Thyroid gland (tissue), 4 donors: ENCODE data around the gene GAL3ST1. TPM values are rescaled to one million over a fixed set of nuclear protein-coding genes. Genes with fewer than 3 reads are reported as not detected.
A peak's percentile ranks its signal among the peaks of the same experiment; 100 is the strongest.

Experiments used
- DNase-seq, 2 donors: peaks; one replicate each; pipeline ENCODE4 v3.0.0-alpha.2; 2019
- H3K27ac ChIP-seq, 3 donors: fragments of 200-600 bp; sonication (generic); 1 replicate in 2 of 3; 2 replicates in 1 of 3; pipeline ENCODE4 v1.5.1; 2016 to 2019; ENCODE audit warnings: mild to moderate bottlenecking in 1 of 3, moderate library complexity in 1 of 3
- H3K27me3 ChIP-seq: fragments of 200-600 bp; sonication (generic); one replicate; pipeline ENCODE4 v1.5.1; 2019
- H3K36me3 ChIP-seq, 2 donors: fragments of 200-600 bp; sonication (generic); one replicate each; pipeline ENCODE4 v1.5.1; 2016 to 2019
- H3K4me1 ChIP-seq, 2 donors: fragments of 200-600 bp; sonication (generic); one replicate each; pipeline ENCODE4 v1.5.1; 2017 to 2019
- H3K4me3 ChIP-seq, 3 donors: fragments of 200-600 bp; sonication (generic); replicated peaks in 1 of 3; 1 replicate in 2 of 3; 2 replicates in 1 of 3; pipeline ENCODE4 v1.5.1; 2016; ENCODE audit warnings: mild to moderate bottlenecking in 1 of 3
- H3K9me3 ChIP-seq: fragments of 200-600 bp; sonication (generic); one replicate; pipeline ENCODE4 v1.5.1; 2017
- POLR2A ChIP-seq, 2 donors: fragments of 450-650 bp; IDR thresholded peaks; one replicate each; pipeline ENCODE4 v1.6.1; 2017; ENCODE audit warnings: antibody characterized with exemption in 2 of 2, mild to moderate bottlenecking in 2 of 2, moderate library complexity in 1 of 2
- WGBS, 2 donors: methylation state at CpG; one replicate each; pipeline ENCODE4 v1.1.5; 2017; 5-methylcytosine and 5-hydroxymethylcytosine counted together
- intact Hi-C: fragments of 100-400 bp; cut with DNase I; formaldehyde crosslinking; loops from one replicate; pipeline ENCODE4 v1.15.1; 2023
- total RNA-seq, 4 donors: library from RNA; depleted of rRNA; stranded (reverse); fragments of >200 nt; gene quantifications; one replicate each; pipeline ENCODE4 v1.2.3, GENCODE V29; 2016
- TF ChIP-seq, protein P1 (sequence below), 6 experiments: fragments of 200-600 bp in 3 of 6; fragments of 450-650 bp in 3 of 6; sonication (generic) in 3 of 6; IDR thresholded peaks; one replicate each; pipeline ENCODE4 v1.5.1; 2016 to 2019; ENCODE audit warnings: antibody characterized with exemption in 6 of 6, mild to moderate bottlenecking in 2 of 6, inconsistent platforms in 1 of 6, moderate library complexity in 1 of 6

The GAL3ST1 gene
- total RNA-seq, 4 donors from 2014 or later: 0.50 to 1.4 (median 0.67) TPM; not detected in 1

DNA sequence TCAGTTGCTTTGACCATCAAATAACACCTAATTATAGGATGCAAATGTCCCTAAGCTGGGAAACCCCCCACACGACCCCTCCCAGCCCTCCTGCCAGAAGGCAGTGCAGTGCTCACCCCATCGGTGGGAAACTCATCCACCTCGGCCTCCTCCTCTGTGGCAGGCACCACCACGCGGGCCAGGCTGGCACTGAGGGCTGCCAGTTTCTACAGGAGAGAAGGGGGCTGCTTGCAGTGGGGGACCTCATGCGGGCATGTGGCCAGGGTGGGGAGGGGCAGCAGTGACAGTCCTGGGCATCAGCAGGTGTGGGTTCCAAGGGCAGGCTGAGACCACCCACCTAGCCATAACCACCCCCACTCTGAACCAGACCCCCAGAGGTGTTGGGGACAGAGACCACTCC is 6.4 kb upstream of the GAL3ST1 start:
- no peaks in the 10 kb centered on the region for H3K27me3 ChIP-seq
- H3K4me1 ChIP-seq: no peaks in the 10 kb centered on the region
- H3K4me3 ChIP-seq: no peak overlapping the region
- peaks cover 96 to 98% of the 10 kb centered on the region in 2 donors for H3K36me3 ChIP-seq
- H3K9me3 ChIP-seq: no peaks in the 10 kb centered on the region
- no peak overlapping the region for H3K27ac ChIP-seq
- DNase-seq: no peak
- 83 to 88% methylated on average over 4 to 6 of the region's 6 CpGs for WGBS, 2 donors
- TF ChIP-seq, protein P1, sequence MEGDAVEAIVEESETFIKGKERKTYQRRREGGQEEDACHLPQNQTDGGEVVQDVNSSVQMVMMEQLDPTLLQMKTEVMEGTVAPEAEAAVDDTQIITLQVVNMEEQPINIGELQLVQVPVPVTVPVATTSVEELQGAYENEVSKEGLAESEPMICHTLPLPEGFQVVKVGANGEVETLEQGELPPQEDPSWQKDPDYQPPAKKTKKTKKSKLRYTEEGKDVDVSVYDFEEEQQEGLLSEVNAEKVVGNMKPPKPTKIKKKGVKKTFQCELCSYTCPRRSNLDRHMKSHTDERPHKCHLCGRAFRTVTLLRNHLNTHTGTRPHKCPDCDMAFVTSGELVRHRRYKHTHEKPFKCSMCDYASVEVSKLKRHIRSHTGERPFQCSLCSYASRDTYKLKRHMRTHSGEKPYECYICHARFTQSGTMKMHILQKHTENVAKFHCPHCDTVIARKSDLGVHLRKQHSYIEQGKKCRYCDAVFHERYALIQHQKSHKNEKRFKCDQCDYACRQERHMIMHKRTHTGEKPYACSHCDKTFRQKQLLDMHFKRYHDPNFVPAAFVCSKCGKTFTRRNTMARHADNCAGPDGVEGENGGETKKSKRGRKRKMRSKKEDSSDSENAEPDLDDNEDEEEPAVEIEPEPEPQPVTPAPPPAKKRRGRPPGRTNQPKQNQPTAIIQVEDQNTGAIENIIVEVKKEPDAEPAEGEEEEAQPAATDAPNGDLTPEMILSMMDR (IDR thresholded peaks at IDR 0.05): no peak
- TF ChIP-seq POLR2A (IDR thresholded peaks at IDR 0.05): no peak
- intact Hi-C loops: no loop called here

DNA sequence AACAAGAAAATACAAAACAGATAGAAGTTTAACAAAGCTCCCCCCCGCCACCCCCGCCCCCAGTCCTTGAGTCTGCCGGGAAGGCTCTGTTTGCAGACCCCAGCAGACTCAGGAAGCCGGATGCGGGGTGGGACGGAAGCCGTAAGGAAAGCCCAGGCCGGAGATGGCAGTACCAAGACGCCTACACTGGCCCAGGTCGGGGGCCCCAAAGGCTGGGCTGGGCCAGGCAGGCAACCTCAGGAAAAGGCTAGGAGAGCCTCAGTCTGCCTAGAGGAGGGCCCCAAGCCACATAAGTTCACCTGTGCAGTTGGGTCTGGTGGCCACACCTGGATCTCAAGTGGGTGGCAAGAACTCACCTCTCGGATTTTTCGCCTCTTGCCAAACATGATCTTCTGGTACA is 4.0 kb upstream of the GAL3ST1 start:
- TF ChIP-seq, protein P1 (IDR thresholded peaks at IDR 0.05): no peak
- no peak for TF ChIP-seq POLR2A (IDR thresholded peaks at IDR 0.05)
- Histone ChIP-seq H3K27ac (no peak overlapping the region), H3K27me3 (no peaks in the 10 kb centered on the region), H3K36me3 (peaks cover 77 to 80% of the 10 kb centered on the region in 2 donors), H3K9me3 (no peaks in the 10 kb centered on the region), H3K4me3 (no peak overlapping the region), H3K4me1 (peaks cover 0 to 5% of the 10 kb centered on the region in 2 donors)
- intact Hi-C loops: no loop called here
- 88 to 93% methylated on average over 12 of the region's 12 CpGs for WGBS, 2 donors
- no peak for DNase-seq

- no peak for DNase-seq
- Histone ChIP-seq H3K4me1 (peaks cover 0 to 5% of the 10 kb centered on the region in 2 donors), H3K9me3 (no peaks in the 10 kb centered on the region), H3K27me3 (no peaks in the 10 kb centered on the region), H3K36me3 (peaks cover 52 to 54% of the 10 kb centered on the region in 2 donors), H3K27ac (no peak overlapping the region), H3K4me3 (no peak overlapping the region)
- 85 to 89% methylated on average over 8 to 12 of the region's 15 CpGs for WGBS, 2 donors
- intact Hi-C loops: no loop called here
- no peak for TF ChIP-seq POLR2A (IDR thresholded peaks at IDR 0.05)
Observed at GRCh38 chr22:30575859-30576258, 1.4 kb upstream of the GAL3ST1 start.

DNA sequence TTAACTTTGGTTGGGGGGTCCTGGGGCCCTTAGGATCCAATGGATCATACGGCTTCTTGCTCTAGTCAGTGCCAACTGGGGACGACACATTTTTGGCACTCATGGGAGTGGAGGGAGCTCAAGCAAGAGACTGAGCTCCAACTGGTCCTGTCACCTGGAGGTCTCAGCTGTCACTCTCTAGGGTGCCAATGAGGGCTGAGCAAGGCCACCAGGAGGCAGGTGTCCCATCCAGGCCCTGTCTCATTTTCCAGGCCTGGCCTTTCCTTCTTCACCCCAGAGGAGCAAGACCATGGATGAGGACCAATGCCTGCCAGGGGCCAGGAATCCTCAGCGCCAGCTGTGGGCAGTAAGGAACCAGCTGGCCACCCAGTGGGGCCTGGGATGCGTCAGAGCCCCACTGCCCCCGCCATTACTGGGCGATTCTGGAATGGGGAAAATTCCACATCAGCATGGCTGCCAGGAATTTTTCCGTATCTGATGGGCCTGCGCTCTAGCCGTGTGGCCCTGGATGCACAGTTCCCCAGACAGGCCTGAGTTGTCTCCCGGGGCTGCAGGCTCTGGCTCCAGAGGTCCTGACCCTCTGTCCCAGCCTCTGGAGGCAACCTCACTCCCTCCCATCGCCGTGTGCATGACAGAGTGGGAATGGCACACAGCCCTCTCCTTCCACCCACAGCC is 669 bp upstream of the GAL3ST1 start:
- TF ChIP-seq, protein P1 (IDR thresholded peaks at IDR 0.05): peak in 1 of 6 experiments; percentile 15
- TF ChIP-seq POLR2A (IDR thresholded peaks at IDR 0.05): no peak
- H3K36me3 ChIP-seq: peaks cover 45 to 46% of the 10 kb centered on the region in 2 donors
- intact Hi-C loops: no loop called here
- no peak overlapping the region for H3K27ac ChIP-seq
- H3K9me3 ChIP-seq: no peaks in the 10 kb centered on the region
- no peak overlapping the region for H3K4me3 ChIP-seq
- 44 to 83% methylated on average over 3 to 11 of the region's 12 CpGs for WGBS, 2 donors
- peaks cover 0 to 5% of the 10 kb centered on the region in 2 donors for H3K4me1 ChIP-seq
- DNase-seq: no peak
- H3K27me3 ChIP-seq: no peaks in the 10 kb centered on the region

DNA sequence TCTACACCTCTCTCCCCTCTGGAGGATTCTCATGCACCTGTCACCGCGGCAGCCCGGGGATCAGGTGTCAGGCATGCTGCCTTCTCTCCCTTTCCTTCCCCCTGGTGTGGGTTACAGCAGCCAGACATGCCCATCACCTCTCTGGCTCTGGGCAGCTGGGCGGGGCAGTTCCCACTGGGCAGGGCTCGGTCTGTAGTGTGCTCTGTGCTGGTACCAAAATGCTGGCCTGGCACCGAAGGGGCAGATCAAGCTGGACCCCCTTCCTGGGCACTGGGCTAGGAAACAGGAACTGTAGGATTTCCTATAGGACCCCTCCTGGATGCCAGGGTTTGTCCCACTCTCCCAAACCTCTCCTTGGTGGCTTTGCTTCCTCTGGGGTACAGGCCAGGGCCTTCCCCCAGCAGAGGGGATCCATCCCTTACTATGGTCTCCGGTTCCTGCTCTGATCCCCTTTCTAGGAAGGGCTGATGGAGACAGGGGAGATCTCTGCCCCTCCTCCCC is 821 bp downstream of the GAL3ST1 start:
- Histone ChIP-seq H3K27ac (no peak overlapping the region), H3K36me3 (peaks cover 30 to 32% of the 10 kb centered on the region in 2 donors), H3K4me1 (peaks cover 0 to 5% of the 10 kb centered on the region in 2 donors), H3K27me3 (no peaks in the 10 kb centered on the region), H3K9me3 (no peaks in the 10 kb centered on the region), H3K4me3 (no peak overlapping the region)
- TF ChIP-seq, protein P1 (IDR thresholded peaks at IDR 0.05): no peak
- no peak for TF ChIP-seq POLR2A (IDR thresholded peaks at IDR 0.05)
- no peak for DNase-seq
- WGBS, 2 donors: 18 to 33% methylated on average over 3 to 5 of the region's 7 CpGs
- intact Hi-C loops: no loop called here
